ENCODE measurements around the gene UFSP2.
A peak's percentile ranks its signal among the peaks of the same experiment; 100 is the strongest.

UFSP2 gene, protein sequence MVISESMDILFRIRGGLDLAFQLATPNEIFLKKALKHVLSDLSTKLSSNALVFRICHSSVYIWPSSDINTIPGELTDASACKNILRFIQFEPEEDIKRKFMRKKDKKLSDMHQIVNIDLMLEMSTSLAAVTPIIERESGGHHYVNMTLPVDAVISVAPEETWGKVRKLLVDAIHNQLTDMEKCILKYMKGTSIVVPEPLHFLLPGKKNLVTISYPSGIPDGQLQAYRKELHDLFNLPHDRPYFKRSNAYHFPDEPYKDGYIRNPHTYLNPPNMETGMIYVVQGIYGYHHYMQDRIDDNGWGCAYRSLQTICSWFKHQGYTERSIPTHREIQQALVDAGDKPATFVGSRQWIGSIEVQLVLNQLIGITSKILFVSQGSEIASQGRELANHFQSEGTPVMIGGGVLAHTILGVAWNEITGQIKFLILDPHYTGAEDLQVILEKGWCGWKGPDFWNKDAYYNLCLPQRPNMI

DNA sequence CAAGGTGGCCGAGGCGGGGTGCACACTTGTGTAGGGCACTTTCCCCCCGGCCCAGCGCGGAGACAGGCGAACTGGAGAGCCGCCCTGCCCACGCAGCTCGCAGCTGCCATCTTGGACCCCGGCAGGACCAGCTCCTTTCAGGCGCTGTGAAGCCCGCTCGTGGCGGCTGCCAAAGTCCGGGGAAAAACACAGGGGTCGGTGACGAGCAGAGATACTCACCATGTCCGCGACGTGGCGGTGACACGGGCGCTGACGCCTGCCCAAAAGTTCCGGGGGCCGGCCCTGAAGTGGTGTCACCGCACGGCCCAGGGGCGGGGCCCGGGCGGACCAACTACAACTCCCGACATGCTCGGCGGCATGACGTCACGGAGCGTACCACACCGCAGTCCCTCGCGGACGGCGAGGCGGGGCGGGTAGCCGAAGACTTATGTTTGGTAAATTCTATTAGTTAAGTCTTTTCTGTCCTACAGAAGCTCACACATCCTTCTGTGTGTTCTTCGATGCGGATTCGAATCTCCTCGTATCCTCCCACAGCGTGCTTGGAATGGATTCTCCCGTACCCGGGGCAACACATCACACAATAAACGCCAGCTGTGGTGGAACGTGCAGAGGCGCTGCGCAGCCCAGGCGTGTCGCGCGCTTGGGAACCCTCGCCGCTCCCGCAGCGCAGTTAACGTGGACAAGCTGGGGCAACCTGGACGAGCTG lies at the start of gene UFSP2:
TSS of gene UFSP2 (minus strand) at position 318 of the 706 bp plus-strand sequence. CDS start at position 222, 96 bp downstream.
- Histone ChIP-seq H3K9ac (ENCODE audit: insufficient read length, low read depth) (peak within 1 kb of the TSS; percentile 85), H3K36me3 (ENCODE audit: insufficient read depth, insufficient read length, low read length) (peaks cover 5% of the 10 kb centered on the region), H3K27me3 (ENCODE audit: insufficient read depth, insufficient read length) (no peaks in the 10 kb centered on the region), H3K4me1 (ENCODE audit: insufficient read depth, insufficient read length) (no peaks in the 10 kb centered on the region), H3K9me3 (ENCODE audit: insufficient read depth, low read length) (no peaks in the 10 kb centered on the region), H3K4me3 (ENCODE audit: insufficient read length, low read depth) (peak within 1 kb of the TSS; percentile 83)
- TF ChIP-seq YY1 (IDR thresholded peaks at IDR 0.05; ENCODE audit: insufficient read depth, insufficient read length), result peak; percentile 69
- TF ChIP-seq SUZ12 (IDR thresholded peaks at IDR 0.05; ENCODE audit: extremely low read depth, insufficient read depth, insufficient read length), result no peak
- TF ChIP-seq ZNF274 (IDR thresholded peaks at IDR 0.05; ENCODE audit: low read depth, low read length), result no peak
- peak; percentile 57 for DNase-seq (ENCODE audit: low read depth, low spot score)

DNA sequence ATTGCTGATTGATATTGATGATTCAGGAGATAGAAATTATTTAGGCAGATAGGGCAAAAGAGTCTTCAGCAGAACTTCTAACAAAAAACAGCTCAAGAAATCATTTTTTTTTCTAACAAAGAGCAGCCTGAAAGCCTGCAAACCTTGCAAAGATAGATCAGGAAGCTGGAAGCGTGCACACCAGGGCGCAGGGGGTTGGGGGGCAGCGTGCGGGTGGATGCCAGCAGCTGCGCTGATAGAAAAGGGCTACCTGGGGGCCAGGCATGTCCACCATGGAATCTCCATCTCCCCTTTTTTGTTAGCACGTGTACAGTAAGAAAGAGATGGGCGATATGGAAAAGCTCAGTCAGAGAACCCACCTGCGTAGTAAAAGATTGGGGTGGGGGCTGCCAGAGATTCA lies 47.5 kb upstream of the UFSP2 start:
- H3K9ac ChIP-seq (ENCODE audit: insufficient read length, low read depth), result no peak overlapping the region
- no peaks in the 10 kb centered on the region for H3K36me3 ChIP-seq (ENCODE audit: insufficient read depth, insufficient read length, low read length)
- DNase-seq (ENCODE audit: low read depth, low spot score), result no peak
- H3K9me3 ChIP-seq (ENCODE audit: insufficient read depth, low read length), result no peaks in the 10 kb centered on the region
- peaks cover 41% of the 10 kb centered on the region for H3K27me3 ChIP-seq (ENCODE audit: insufficient read depth, insufficient read length)
- TF ChIP-seq SUZ12 (IDR thresholded peaks at IDR 0.05; ENCODE audit: extremely low read depth, insufficient read depth, insufficient read length) (no peak), YY1 (IDR thresholded peaks at IDR 0.05; ENCODE audit: insufficient read depth, insufficient read length) (no peak), ZNF274 (IDR thresholded peaks at IDR 0.05; ENCODE audit: low read depth, low read length) (no peak)
- no peak overlapping the region for H3K4me3 ChIP-seq (ENCODE audit: insufficient read length, low read depth)
- H3K4me1 ChIP-seq (ENCODE audit: insufficient read depth, insufficient read length), result peaks cover 2% of the 10 kb centered on the region

- Histone ChIP-seq H3K27me3 (ENCODE audit: insufficient read depth, insufficient read length) (peaks cover 34% of the 10 kb centered on the region), H3K4me1 (ENCODE audit: insufficient read depth, insufficient read length) (peaks cover 2% of the 10 kb centered on the region), H3K4me3 (ENCODE audit: insufficient read length, low read depth) (peak overlapping the region; percentile 64), H3K36me3 (ENCODE audit: insufficient read depth, insufficient read length, low read length) (no peaks in the 10 kb centered on the region), H3K9ac (ENCODE audit: insufficient read length, low read depth) (peak overlapping the region; percentile 61), H3K9me3 (ENCODE audit: insufficient read depth, low read length) (no peaks in the 10 kb centered on the region)
- no peak for TF ChIP-seq SUZ12 (IDR thresholded peaks at IDR 0.05; ENCODE audit: extremely low read depth, insufficient read depth, insufficient read length)
- TF ChIP-seq YY1 (IDR thresholded peaks at IDR 0.05; ENCODE audit: insufficient read depth, insufficient read length), result no peak
- TF ChIP-seq ZNF274 (IDR thresholded peaks at IDR 0.05; ENCODE audit: low read depth, low read length), result no peak
- no peak for DNase-seq (ENCODE audit: low read depth, low spot score)
Observed at GRCh38 chr4:185472103-185472542, 46.4 kb upstream of the UFSP2 start.

- H3K4me1 ChIP-seq (ENCODE audit: insufficient read depth, insufficient read length), result peaks cover 2% of the 10 kb centered on the region
- no peaks in the 10 kb centered on the region for H3K36me3 ChIP-seq (ENCODE audit: insufficient read depth, insufficient read length, low read length)
- peak within 1 kb of the TSS; percentile 64 for H3K4me3 ChIP-seq (ENCODE audit: insufficient read length, low read depth)
- peak within 1 kb of the TSS; percentile 61 for H3K9ac ChIP-seq (ENCODE audit: insufficient read length, low read depth)
- DNase-seq (ENCODE audit: low read depth, low spot score), result peak; percentile 87
- peaks cover 28% of the 10 kb centered on the region for H3K27me3 ChIP-seq (ENCODE audit: insufficient read depth, insufficient read length)
- TF ChIP-seq SUZ12 (IDR thresholded peaks at IDR 0.05; ENCODE audit: extremely low read depth, insufficient read depth, insufficient read length), result no peak
- TF ChIP-seq YY1 (IDR thresholded peaks at IDR 0.05; ENCODE audit: insufficient read depth, insufficient read length), result no peak
- TF ChIP-seq ZNF274 (IDR thresholded peaks at IDR 0.05; ENCODE audit: low read depth, low read length), result no peak
- no peaks in the 10 kb centered on the region for H3K9me3 ChIP-seq (ENCODE audit: insufficient read depth, low read length)
Observed at GRCh38 chr4:185471235-185472102, 45.7 kb upstream of the UFSP2 start, which contains the start of gene CCDC110. Gene CCDC110 (minus strand): TSS chr4:185471733. CDS start chr4:185471683, 50 bp downstream.

DNA sequence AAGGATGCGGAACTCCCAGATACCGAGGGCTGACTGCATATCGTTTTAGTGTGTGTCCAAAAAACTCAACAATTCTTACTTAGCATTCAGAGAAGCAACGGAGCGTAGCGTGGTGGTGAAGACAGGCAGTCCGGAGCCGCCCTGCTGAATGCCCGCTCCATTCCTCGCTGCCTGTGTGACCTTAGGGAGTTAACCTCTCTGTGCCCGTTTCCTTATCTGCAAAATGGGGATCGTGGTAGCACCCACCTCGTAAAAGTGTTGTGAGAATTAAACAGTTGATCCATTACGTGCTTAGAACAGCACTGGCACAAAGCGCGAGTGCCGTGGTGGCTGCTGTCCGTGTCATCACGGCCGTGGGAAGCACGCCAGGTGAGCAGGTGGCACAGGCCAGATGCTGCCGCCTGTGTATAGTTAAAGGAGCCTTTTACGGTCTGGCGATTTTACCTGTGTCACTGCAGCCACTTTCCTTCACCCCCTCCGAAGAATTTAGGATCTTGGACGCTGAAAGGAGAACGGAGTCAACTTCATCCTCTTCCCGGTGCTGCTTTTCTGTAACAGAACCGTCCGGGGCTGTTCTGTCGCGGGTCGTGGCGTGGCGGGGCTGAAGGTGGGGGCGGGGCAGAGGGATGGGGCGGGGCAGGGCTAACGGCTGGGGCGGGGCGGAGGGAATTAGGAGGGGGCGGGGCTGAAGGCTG lies 44.9 kb upstream of the UFSP2 start:
- H3K9me3 ChIP-seq (ENCODE audit: insufficient read depth, low read length), result no peaks in the 10 kb centered on the region
- H3K9ac ChIP-seq (ENCODE audit: insufficient read length, low read depth), result peak overlapping the region; percentile 56
- H3K27me3 ChIP-seq (ENCODE audit: insufficient read depth, insufficient read length), result peaks cover 28% of the 10 kb centered on the region
- H3K4me3 ChIP-seq (ENCODE audit: insufficient read length, low read depth), result peak overlapping the region; percentile 62
- no peak for DNase-seq (ENCODE audit: low read depth, low spot score)
- no peaks in the 10 kb centered on the region for H3K36me3 ChIP-seq (ENCODE audit: insufficient read depth, insufficient read length, low read length)
- peaks cover 2% of the 10 kb centered on the region for H3K4me1 ChIP-seq (ENCODE audit: insufficient read depth, insufficient read length)
- TF ChIP-seq YY1 (IDR thresholded peaks at IDR 0.05; ENCODE audit: insufficient read depth, insufficient read length) (no peak), ZNF274 (IDR thresholded peaks at IDR 0.05; ENCODE audit: low read depth, low read length) (no peak), SUZ12 (IDR thresholded peaks at IDR 0.05; ENCODE audit: extremely low read depth, insufficient read depth, insufficient read length) (no peak)

GRCh38 chr4:185469580-185470154 lies 43.9 kb upstream of the UFSP2 start:
- H3K36me3 ChIP-seq (ENCODE audit: insufficient read depth, insufficient read length, low read length), result no peaks in the 10 kb centered on the region
- H3K4me3 ChIP-seq (ENCODE audit: insufficient read length, low read depth), result no peak overlapping the region
- no peak for DNase-seq (ENCODE audit: low read depth, low spot score)
- H3K4me1 ChIP-seq (ENCODE audit: insufficient read depth, insufficient read length), result peaks cover 2% of the 10 kb centered on the region
- no peaks in the 10 kb centered on the region for H3K9me3 ChIP-seq (ENCODE audit: insufficient read depth, low read length)
- no peak for TF ChIP-seq YY1 (IDR thresholded peaks at IDR 0.05; ENCODE audit: insufficient read depth, insufficient read length)
- TF ChIP-seq SUZ12 (IDR thresholded peaks at IDR 0.05; ENCODE audit: extremely low read depth, insufficient read depth, insufficient read length), result no peak
- TF ChIP-seq ZNF274 (IDR thresholded peaks at IDR 0.05; ENCODE audit: low read depth, low read length), result no peak
- peaks cover 28% of the 10 kb centered on the region for H3K27me3 ChIP-seq (ENCODE audit: insufficient read depth, insufficient read length)
- no peak overlapping the region for H3K9ac ChIP-seq (ENCODE audit: insufficient read length, low read depth)
